ENCODE measurements around the gene KRTAP5-8.
"Not testable (repeated sequence)": the region's sequence is repeated elsewhere in the genome, so short reads cannot be mapped to it uniquely, and the experiment has no call there.

KRTAP5-8 gene

GRCh38 chr11:71544525-71545214, 6.8 kb downstream of the KRTAP5-8 start:
- DNase-seq: no peak

GRCh38 chr11:71545405-71545966, 7.7 kb downstream of the KRTAP5-8 start:
- no peak for DNase-seq

GRCh38 chr11:71548120-71548519, 10.3 kb downstream of the KRTAP5-8 start, which contains the start of gene KRTAP5-9:
Gene KRTAP5-9, plus strand, starts transcription at chr11:71548420. Its CDS starts 238 bp downstream, at chr11:71548658.
- no peak for DNase-seq

GRCh38 chr11:71548716-71549151, 10.9 kb downstream of the KRTAP5-8 start:
- no peak for DNase-seq

- DNase-seq: no peak
Measured at GRCh38 chr11:71551711-71552110, 13.9 kb downstream of the KRTAP5-8 start.

- DNase-seq: no peak
Measured at GRCh38 chr11:71554996-71555395, 17.2 kb downstream of the KRTAP5-8 start.

- no peak for DNase-seq
Measured at GRCh38 chr11:71555508-71555907, 17.7 kb downstream of the KRTAP5-8 start.

GRCh38 chr11:71556018-71556417, 18.2 kb downstream of the KRTAP5-8 start:
- DNase-seq: no peak

GRCh38 chr11:71557257-71557656, 19.4 kb downstream of the KRTAP5-8 start:
- DNase-seq: no peak

- DNase-seq: no peak
Measured at GRCh38 chr11:71558996-71559395, 21.2 kb downstream of the KRTAP5-8 start.

GRCh38 chr11:71562120-71562519, 24.3 kb downstream of the KRTAP5-8 start:
- no peak for DNase-seq

GRCh38 chr11:71563406-71563805, 25.6 kb downstream of the KRTAP5-8 start:
- peak in 1 of 3 experiments; percentile 14 for DNase-seq

- no peak for DNase-seq
Measured at GRCh38 chr11:71564430-71564829, 26.6 kb downstream of the KRTAP5-8 start.

- peak in 1 of 3 experiments; percentile 44 for DNase-seq
Measured at GRCh38 chr11:71565263-71565662, 27.4 kb downstream of the KRTAP5-8 start, which contains the start of gene KRTAP5-10. Gene KRTAP5-10, plus strand, starts transcription at chr11:71565563. Its CDS starts 25 bp downstream, at chr11:71565588.

- peak in 1 of 3 experiments; percentile 36 for DNase-seq
Measured at GRCh38 chr11:71566081-71566620, 28.3 kb downstream of the KRTAP5-8 start.

- DNase-seq: not testable (repeated sequence)
Measured at GRCh38 chr11:71566626-71567599, 29.1 kb downstream of the KRTAP5-8 start.

- not testable (repeated sequence) for DNase-seq
Measured at GRCh38 chr11:71567633-71568032, 29.8 kb downstream of the KRTAP5-8 start.

- DNase-seq: no peak
Measured at GRCh38 chr11:71568704-71569349, 31.0 kb downstream of the KRTAP5-8 start.

- not testable (repeated sequence) for DNase-seq
Measured at GRCh38 chr11:71571101-71571850, 33.5 kb downstream of the KRTAP5-8 start.

- DNase-seq: no peak
Measured at GRCh38 chr11:71572811-71573210, 35.0 kb downstream of the KRTAP5-8 start.

GRCh38 chr11:71574418-71574817, 36.6 kb downstream of the KRTAP5-8 start:
- DNase-seq: no peak
